GM18502 (cell line): ENCODE results near the gene KCNQ1.

Source experiments
- ATAC-seq: cut with Tn5 transposase; IDR thresholded peaks from one replicate; pipeline ENCODE4 v1.9.1; 2021; ENCODE audit warnings: mild to moderate bottlenecking; ENCODE audit not compliant: unreplicated experiment, poor library complexity

The KCNQ1 gene

GRCh38 chr11:2584434-2584811, 139.6 kb downstream of the KCNQ1 start:
- no peak for ATAC-seq

GRCh38 chr11:2584812-2585565, 140.2 kb downstream of the KCNQ1 start:
- ATAC-seq, result no peak

- no peak for ATAC-seq
Measured at GRCh38 chr11:2585566-2586086, 140.8 kb downstream of the KCNQ1 start.

GRCh38 chr11:2586087-2586792, 141.4 kb downstream of the KCNQ1 start:
- no peak for ATAC-seq

DNA sequence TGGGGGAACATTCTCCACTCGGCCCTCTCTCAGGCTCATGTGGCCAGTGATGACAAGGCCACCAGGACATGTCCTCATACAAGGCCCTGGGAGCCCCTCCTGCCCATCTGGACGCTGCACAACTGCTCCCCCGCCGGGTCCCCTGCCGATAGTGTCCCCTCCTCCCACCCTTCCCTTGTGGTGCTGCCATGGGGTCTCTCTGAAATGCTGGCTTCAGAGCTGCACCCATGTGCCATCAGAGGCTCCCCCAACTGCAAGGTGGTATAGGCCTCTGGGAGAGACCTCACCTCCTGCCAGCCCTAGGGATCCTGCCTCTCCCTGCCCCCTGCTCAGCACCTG, 142.0 kb downstream of the KCNQ1 start:
- no peak for ATAC-seq

DNA sequence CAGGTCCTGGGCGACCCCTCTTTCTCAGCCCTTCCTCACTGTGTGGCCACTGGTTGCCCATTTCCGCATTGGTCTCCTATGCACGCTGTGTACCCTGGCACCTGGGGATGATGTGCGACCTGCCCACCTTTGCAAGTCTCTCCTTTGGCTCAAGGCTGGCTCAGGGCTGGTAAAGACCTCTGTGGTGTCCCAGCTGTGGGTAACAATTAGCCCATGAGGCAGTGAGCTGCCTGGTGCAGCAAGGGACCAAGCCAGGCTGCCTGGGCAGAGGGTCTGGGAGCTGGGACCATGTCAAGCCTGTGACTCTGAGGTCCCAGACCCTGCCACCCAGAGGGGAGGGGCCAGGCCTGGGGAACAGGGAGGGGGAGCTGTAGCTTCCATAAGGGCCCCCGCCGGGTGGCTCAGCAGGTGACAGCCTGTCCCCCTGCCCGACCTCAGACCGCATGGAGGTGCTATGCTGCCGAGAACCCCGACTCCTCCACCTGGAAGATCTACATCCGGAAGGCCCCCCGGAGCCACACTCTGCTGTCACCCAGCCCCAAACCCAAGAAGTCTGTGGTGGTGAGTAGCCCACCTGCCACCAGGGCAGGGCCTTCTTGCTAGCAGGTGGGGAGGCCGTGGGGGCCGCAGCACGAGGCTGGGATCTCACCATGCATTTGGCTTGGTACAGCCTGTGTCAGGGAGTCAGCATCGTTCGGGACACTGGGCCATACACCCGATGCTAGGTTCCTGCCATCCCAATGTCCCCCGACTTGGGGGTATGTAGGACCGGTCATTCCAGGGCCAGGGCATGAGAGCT, 142.5 kb downstream of the KCNQ1 start:
- no peak for ATAC-seq

DNA sequence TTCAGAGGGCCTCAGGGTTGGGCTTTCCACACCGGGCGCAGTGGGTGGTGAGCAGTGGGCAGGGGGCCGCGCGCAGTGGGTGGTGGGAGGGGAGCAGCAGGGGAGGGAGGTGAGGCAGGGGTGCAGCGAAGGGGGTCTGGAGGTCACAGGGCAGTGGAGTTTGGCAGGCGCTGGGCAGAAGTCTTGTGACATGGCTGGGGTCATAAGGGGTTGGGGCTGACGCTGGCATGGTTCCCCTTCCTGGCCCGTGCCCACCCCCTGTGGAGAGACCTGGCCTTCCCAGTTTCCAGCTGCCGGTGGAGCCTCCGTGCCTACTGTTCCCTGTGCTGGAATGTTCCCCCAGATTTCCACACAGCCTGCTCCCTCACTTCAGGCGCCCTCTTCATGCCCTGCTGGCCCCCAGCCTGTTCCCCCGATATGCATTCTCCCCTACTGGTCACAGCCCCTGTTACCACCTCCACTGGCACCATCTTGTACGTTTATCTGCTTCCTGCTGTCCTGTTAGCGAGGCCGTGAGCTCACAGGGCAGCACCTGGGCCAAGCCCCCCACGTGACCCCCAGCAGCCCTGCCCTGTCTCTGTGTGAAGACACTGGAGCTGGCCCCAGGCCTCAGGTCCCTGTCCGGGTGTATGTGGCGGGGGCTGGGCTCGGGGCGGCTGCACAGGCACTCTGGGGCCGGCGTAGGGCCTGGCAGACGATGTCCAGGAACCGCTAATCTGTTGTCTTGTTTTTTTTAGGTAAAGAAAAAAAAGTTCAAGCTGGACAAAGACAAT, 143.4 kb downstream of the KCNQ1 start:
- no peak for ATAC-seq

- ATAC-seq, result no peak
Measured at GRCh38 chr11:2588809-2589537, 144.2 kb downstream of the KCNQ1 start.

DNA sequence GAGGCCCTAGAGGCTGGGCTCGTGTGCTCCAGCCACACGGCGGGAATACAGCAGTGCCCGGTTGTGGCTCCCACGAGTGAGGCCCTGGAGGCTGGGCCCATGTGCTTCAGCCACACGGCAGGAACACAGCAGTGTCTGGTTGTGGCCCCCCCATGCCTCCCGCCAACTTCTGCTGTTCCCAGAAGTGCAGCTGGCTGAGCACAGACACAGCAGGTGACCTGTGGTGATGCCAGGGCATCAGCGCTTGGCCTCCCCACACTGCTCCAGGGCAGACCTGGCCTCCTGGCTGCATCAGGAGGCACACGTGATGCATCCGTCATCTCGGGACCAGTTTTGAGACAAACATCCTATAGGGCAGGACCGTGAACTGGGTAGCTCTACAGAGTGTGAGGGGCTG, 144.7 kb downstream of the KCNQ1 start:
- ATAC-seq, result no peak

DNA sequence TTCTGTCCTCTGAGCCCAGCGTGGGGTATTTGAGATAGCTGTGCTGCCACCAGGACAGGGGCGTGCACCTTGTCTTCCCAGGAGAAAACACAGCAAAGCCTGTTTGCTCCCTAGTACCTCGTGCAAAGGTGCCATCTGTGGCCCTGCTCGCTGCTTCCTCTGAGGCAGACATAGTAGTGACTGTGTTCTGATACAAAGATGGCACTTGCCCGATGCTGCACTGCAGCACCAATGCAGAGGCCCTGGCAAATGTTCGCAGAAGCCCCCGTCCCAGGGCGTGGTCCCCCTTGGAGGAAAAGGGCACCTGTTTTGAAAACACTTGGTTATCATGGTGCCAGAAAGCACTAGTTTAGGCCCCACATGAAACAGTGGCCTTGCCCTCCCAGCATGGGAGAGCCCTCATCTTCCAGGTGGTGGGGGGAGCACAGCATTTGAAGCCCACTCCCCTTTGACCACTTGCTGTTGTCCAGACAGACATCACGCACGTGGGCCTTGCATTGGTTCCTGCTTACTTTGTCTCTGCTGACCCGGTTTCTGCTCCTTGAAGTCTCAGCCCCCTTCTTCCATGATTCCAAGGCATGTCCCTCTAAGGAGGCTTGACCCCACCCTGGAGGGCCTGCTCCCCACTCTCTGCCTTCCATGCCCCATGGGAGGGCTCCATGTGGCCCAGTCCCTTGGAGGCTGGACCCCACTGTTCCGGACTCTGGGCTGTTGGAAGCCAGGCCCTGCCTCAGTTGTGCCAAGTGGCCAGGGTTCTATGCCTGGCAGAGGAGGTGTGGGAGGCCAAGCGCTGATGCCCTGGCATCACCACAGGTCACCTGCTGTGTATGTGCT, 145.5 kb downstream of the KCNQ1 start:
- ATAC-seq, result no peak

- ATAC-seq, result no peak
Measured at GRCh38 chr11:2590965-2591754, 146.4 kb downstream of the KCNQ1 start.

GRCh38 chr11:2591805-2592204, 147.0 kb downstream of the KCNQ1 start:
- ATAC-seq, result no peak

DNA sequence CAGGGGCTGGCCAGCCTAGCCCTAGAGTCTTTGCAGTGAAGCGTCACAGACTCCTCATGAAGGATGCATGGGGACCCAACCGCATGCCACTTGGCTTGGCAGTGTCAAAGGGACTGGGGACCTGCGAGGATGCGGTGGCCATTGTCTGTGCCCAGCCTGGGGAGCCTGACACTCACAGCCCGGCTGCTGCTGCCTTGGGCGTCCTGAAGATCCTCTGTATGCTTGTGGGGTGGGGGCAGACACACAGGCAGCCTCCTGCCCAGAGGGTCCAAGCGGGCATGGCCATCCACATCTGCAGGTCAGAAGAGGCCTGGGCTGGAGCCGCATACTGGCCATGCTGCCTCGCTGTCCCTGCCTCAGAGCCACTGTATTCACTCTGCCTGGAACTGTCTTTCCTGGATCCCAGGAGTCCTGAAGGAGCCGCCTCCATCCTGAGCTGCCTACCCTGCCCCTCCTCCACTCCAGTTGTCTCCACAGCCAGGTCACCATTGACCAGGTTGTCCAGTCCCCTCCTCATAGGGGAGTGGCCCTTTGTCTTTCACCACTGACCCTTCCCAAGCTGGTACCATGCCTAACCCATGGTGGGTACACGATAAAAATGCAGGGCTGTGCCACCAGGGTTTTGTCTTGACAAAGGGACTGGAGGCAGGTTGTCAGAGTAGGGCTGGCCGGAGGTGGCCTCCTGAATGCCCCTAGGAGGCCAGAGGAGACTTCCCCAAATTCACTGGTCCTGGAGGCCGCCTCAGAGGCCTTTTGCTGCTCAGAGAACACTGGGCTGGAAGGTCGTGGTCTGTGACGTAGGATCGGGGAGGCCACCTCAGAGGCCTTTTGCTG, 148.0 kb downstream of the KCNQ1 start:
- no peak for ATAC-seq

DNA sequence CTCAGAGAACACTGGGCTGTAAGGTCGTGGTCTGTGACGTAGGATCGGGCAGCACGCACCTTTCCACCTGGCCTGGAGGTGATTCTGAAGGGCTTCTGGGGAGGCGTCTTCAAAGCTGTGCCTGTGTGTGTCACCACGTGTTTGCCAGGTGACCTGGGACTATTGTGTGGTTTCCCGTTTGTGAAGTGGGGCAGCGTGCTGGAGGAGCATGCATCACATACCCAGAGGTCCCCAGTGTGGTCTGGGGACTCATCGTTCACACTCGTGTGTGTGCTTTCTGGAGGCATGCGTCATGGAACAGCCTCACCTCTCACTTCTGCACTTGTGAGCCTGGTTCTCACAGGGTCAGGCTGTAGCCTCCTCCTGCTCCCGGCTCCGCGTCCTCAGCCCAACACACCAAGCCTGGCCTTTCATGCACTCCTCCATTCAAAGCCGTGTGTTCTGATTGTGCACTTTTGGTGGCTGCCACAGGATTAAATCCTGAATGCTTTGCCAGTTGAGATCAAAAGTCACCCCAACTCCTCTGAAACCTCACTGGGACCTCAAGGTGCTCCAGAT, 148.7 kb downstream of the KCNQ1 start:
- ATAC-seq, result no peak

DNA sequence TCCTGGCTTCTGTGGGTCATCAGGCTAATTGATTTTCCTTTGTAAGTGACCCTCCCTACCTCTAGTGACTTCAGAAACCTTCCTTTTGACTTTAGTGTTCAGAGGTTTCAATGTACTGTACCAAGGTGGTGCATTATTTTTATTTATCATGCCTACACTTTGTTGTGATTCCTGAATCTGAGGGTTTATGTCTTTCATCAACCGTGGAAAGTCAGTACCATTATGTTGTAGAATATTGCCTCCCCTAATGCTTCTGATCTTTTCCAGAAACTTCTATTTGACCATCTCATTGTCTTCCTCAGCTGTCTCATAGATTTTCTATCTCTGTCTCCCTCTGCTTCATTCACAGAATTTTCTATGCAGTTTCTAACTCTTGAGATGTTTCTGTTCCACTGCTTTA, 149.5 kb downstream of the KCNQ1 start:
- no peak for ATAC-seq

GRCh38 chr11:2595204-2595603, 150.4 kb downstream of the KCNQ1 start:
- ATAC-seq, result no peak
